HK-2 (cell line): ENCODE results near the gene FAM168B.

Experiments
- DNase-seq: peaks from one replicate; pipeline ENCODE4 v3.0.0-alpha.2; 2018; ENCODE audit not compliant: unreplicated experiment

FAM168B gene

GRCh38 chr2:131022731-131023130 lies 70.5 kb downstream of the FAM168B start:
- DNase-seq = no peak

DNA sequence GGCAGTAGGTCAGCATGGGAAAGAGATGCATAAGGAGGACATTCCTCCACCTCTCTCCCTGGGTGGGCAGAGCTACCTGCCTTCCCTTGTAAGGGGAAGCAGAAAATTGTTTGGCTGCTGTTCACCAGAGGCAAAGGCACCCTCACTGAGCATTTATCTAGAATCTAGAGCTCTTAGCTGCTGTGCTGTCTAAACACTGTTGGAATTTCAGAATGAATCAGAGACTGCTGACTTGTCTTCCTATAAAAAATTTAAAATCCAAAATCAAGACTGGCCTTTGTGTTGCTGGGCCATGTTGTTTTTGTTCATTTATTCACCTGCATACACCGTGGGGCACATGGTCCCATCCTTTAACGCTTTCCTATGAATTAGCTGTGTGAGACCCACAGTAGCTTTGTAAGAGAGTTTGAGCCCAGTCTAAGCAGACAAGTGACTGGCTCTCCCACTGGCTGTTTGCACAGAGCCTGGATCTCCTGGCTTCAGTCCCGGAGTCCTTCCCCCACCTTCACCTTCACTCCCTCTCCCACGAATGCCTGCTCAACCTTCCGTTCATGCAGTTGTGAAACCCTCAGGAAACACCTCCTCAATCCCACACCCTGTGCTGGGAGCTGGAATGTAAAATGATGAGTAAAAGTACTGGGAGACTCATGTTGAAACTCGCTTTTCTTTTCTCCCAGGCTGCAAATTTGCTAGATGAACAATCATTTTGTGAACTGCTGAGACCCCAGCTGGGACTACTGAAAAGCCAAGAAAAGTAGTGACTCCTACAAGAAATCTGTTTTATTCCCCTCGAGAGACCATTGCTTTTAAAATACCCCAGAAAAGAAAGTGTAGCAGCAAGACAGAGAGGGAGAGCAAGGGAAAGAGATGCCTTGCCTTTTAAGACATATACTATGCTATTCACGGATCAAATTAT lies 76.2 kb downstream of the FAM168B start:
- DNase-seq = peak; percentile 42

- no peak for DNase-seq
Measured at GRCh38 chr2:131015764-131016163, 77.5 kb downstream of the FAM168B start.

GRCh38 chr2:131014141-131014540 lies 79.1 kb downstream of the FAM168B start:
- DNase-seq = no peak

GRCh38 chr2:131011486-131011885 lies 81.8 kb downstream of the FAM168B start:
- DNase-seq = no peak

DNA sequence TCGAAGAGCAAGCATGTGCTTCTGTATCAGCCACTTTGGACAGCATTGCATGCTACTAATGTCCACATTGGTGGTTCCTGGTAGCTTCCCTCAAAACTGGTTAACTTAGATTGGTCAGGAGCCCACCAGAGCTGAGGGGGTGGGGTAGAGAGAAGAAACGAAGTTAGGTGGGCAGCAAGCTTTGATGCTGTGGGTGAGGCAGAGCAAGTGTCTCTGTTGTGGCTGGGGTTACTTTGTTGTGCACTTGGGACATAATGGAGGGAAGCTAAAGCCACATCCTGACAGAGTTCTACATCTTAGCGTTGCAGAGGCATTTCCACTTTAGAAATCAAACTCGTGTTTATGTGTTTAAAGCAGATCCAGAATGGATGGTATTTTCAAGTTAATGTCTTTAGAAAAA lies 82.7 kb downstream of the FAM168B start:
- no peak for DNase-seq

DNA sequence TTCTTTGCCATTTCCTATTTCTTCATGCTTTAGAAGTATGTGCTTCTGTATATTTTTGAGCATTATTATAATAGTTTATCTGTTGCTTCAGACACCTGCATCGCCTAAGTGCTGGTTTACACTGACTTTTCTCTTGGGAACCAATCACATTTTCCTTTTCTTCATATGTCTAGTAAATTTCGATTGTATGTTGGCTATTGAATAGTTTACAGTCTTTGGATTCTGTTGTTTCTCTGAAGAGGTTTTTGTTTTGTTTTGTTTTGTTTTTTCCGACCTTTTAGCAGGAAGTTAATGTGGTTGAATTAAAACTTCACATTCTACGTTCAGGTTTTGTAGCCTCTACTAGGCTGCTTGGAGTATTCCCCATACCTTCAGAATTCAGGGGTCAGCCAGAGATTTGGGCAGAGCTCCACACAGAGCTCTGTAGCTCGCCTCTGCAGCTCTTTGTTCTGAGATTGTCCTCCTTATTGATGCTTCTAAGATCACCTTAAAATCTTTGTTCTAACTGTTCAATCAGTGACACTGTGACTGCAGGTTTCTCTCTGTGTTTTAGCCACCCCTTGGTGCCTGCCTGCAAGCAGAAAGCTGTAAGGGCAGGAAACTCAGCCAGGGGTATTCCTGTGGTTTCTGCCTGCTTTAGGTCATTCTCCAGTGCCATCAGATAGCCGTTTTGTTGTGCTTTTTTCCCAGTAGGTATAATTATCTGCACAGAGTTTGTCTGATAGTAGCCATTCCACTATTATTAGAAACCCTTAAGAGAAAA lies 83.4 kb downstream of the FAM168B start:
- DNase-seq = no peak

- DNase-seq = no peak
Measured at GRCh38 chr2:131008967-131009366, 84.3 kb downstream of the FAM168B start.

GRCh38 chr2:131006561-131006960 lies 86.7 kb downstream of the FAM168B start:
- DNase-seq = no peak

DNA sequence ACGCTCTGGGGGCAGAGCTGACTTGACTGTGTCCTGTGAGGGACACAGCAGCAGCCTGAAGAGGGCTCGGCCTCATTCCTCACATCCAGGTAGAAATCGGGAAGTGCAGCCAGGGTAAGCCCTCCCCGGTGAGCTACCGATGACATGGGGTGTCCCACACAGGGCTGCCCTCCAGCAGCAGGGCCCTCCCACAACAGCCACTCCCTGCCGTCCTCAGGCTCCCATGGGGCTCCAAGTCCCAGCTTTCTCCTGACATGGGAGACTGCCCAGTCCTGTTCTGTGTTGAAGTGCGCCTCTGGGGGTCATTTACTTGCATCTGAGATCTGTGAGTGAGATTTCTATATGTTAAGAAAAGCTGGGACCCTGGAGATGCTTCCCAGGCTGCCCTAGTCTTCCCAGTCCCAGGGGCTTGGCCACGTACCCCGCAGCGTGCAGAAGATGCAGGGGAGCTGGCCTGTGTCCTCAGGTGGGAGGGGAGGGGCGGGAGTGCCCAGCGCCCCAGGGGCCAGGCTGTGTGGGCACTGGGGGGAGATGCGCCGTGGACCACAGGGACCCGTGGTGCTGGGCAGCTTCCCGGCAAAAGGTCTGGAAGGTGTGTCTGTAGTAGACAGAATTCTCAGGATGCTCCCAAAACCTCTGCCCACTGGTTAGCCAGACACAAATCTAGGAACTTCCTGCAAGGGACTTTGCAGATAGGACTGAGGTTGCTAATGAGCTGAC lies 87.9 kb downstream of the FAM168B start:
- no peak for DNase-seq

DNA sequence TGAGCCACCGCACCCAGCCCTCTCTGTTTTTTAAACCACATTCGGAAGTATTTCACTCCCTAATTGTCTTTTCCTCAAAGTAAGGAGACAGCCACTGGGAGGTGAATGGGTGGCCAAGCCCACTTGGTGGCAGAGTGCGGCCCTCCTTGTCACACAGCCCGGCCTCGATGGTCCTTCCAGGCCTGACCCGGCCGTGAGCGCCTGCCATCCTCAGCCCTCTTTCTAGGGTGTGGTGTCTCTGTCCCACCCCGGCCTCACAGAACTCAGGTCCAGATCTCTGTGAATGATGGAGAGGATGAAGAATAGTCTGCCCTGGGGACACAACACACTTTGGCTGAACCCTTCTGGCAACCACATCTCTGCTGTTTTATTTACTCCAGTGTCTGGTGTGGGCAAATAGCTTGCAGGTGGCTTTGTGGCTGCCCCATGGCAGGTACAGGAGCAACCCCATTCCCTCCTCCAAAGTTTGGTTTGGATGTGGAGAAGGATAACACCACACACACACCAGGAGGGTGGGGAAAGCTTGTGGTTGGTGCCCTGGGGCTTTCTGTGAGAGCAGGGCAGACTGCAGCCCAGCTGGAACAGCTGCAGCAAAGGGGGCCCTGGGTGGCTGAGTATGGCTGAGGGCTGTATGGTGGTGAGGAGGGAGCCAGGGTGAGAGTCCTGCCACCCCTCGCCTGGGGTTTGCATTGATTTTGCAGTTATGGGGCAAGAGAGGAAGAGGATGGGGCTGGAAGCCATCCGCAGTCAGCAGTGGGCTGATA lies 88.6 kb downstream of the FAM168B start:
- DNase-seq = no peak

GRCh38 chr2:130998561-130998960 lies 94.7 kb downstream of the FAM168B start:
- DNase-seq = no peak
